Islet of Langerhans (tissue), 1 donor: ENCODE data around the gene EVI2A.
"Not testable (repeated sequence)": the region's sequence is repeated elsewhere in the genome, so short reads cannot be mapped to it uniquely, and the experiment has no call there.

Source experiments
- FAIRE-seq: peaks from one replicate; lab custom pipeline; 2011; peaks lifted over from hg19 to GRCh38; lab: Jason Lieb, UNC

EVI2A gene, protein sequence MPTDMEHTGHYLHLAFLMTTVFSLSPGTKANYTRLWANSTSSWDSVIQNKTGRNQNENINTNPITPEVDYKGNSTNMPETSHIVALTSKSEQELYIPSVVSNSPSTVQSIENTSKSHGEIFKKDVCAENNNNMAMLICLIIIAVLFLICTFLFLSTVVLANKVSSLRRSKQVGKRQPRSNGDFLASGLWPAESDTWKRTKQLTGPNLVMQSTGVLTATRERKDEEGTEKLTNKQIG

DNA sequence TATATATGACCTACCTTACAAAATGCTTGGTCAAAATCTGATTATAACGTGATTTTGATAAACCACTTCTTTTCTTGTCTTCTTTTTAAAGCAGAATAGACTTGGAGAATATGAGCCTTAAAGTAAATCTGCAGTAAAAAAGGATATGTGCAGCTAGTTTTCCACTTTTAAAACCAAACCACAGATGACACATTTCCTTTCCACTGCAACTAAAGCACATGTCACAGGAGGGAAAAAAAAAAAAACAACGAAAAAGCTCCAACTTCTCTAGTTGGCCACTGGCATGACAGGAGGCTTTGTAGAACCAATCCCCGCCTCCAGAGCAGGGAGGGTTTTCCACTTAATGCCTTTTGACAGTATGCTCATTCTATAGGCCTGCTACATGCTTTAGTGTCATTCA lies at the start of gene EVI2A:
TSS of gene EVI2A (minus strand) at position 142 of the 400 bp plus-strand sequence. CDS start 2,609 bp downstream, outside the sequence.
- FAIRE-seq, result no peak

DNA sequence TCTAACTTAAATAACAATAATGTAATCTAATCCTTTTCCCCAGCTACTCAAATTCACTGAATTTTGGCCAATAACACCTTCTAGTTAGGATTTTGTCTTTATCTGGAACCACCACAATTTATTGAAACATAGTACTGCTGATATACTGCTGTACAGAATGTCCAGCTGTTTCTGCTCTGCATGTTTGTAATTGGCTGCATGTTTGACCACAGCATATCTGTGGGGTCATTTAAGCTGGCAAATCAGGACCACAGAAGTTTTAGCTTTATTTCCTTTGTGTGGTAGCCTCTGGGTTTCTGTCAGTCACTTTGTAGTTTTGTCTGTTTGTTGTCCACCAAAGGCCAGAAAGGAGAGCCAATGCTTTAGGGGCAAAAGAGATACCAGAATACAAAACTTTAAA lies 47.8 kb upstream of the EVI2A start:
- FAIRE-seq, result no peak

DNA sequence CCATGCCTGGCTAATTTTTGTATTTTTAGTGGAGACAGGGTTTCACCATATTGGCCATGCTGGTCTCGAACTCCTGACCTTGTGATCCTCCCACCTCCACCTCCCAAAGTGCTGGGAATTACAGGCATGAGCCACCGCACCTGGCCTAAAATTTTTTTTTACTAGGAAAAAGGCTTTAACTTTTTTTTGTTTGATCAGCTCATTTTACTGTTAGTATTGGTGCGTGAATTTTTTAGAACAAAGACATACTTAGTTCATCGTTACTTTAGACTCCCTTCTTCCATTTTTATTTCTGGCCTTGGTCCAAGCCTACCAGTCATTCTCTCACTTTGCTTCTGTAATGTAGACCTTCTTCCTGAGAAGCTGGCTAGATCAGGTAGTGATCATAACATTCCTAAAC lies 44.7 kb upstream of the EVI2A start:
- FAIRE-seq, result no peak

DNA sequence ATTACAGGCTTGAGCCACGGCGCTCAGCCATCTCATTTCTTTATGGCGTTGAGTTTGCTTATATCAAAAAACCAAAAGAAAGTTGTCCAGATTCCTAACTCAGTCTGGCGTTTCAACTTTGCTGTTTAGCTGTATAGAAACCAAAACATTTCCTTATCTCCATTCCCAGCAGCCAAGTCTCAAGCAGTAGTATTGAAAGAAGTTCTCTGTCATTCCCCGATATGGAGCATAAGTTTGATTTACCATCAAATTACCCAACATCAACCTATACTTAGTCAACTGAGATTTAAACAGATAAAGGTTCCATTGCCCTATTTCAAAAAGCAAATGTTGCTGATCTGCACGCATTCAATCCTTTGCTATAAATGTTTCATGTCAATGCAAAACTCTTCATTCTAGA lies 42.6 kb upstream of the EVI2A start:
- FAIRE-seq, result no peak

DNA sequence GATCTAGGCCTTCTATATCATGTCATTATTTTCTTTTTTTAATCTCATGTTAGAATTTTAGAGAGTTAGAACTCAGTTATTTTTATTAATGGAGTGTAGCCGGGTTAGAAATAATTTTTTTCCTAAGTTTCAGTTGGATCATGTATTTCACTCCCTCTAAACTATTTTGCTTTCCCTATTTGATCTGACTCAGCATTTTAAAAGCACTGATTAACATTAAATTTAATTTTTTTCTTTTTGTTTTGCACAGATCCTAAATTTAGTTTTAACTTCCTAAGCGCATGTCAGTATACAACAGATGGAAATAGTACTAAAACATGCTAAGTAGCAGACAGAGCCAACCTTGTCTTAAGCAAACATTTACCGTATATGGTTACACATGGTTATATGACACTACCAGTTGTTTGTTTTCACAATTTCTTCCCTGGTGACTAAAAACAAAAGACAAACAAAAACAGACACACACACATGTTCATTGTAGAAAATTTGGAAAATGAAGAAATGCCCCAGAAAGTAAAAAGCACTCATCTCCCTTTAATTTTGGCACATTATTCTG lies 36.5 kb upstream of the EVI2A start:
- FAIRE-seq, result peak; percentile 66

DNA sequence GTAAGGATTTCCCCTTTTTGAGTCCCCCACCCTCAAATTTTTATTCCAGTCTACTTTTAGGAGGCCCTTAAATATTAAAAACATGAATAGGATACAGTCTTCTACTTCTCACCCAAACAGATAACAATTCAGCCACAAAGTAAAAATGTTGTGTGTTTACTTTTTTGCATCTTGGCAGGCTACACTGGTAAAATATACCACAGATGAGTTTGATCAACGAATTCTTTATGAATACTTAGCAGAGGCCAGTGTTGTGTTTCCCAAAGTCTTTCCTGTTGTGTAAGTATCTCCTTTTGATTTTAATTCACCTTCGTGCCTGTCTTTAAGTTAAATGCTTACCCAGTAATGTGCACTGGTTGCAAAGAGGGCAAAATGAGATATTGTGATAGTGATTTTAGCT lies 35.7 kb upstream of the EVI2A start:
- no peak for FAIRE-seq

DNA sequence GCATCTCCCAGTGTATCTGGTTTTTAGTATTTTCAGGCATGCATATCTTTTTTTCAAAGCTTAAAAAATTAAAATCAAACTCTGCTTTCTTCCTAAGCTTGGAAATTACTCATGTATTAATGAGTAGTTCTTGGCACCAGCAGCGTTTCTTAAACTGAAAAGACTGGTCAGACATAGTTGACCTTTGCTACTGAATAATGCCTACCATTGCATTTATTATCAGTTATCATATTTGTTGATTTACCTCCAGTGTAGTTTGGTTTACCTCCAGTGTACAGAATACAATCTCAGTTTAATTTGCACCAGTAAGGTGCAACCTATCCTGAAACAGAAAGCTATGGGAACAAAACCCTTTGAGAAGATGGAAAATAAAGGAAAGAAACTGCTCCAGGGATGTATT lies 34.5 kb upstream of the EVI2A start:
- no peak for FAIRE-seq

DNA sequence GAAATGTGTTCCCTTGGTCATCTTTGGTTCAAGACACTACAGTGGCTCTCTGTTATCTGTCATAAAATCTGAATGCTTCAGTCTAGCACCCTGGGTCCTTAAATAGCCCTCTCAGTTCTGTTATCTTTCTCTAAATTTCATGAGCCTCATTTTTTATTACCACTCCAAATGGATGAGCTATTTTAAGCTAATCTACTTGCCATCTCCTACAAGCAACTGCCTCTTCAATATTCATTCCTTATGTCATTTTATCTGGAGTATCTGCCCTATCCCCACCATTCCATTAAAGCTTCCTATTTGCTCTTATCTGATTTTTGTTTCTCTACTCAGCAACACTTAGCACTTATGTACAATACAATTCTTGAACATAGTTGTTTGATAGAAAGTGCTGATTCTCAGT lies 28.0 kb upstream of the EVI2A start:
- FAIRE-seq, result no peak

DNA sequence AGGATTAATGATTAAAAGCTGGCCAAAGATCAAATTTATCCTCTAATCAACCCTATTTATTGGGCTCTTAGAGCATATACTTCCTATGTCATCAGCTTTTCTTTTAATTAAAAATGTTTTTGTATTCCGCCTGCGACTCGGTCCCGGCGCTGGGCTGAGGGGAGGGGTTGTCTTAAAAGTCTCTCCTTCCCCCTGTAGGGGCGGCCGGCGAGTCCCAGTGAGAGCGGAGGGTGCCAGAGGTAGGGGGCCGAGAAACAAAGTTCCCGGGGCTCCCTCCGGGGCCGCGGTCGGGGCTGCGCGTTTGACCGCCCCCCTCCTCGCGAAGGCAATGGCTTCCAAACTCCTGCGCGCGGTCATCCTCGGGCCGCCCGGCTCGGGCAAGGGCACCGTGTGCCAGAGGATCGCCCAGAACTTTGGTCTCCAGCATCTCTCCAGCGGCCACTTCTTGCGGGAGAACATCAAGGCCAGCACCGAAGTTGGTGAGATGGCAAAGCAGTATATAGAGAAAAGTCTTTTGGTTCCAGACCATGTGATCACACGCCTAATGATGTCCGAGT lies 23.8 kb upstream of the EVI2A start:
- FAIRE-seq, result not testable (repeated sequence)

DNA sequence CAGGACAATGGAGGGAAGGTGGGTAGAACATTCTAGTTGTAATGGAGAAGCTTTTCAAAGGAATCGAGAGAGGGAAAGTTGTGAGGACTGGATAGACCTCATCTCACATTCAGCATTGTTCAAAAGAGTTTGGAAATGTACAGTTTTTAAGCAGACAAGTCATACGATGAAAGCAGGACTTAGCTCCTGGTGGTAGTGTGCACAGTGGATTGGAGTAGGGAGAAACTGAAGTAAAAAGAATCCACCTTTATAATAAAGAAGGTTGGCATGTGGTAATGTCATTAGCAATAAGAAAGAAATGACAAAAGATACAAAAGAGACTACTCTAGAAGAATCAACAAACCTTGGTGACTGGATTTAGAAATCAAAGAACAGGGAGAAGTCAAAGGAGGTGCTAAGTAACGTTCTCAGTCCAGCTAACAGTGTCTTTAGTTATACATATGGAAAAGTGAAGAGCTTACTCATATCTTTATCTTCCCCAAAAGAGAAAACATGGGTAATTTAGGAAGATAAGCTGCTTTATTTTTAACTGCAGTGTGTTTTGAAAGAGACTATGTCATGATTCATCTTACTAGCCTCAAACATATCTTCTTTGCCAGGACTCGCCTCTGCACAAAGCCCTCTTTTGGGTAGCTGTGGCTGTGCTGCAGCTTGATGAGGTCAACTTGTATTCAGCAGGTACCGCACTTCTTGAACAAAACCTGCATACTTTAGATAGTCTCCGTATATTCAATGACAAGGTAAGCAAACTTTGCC lies 18.7 kb upstream of the EVI2A start:
- FAIRE-seq, result no peak

DNA sequence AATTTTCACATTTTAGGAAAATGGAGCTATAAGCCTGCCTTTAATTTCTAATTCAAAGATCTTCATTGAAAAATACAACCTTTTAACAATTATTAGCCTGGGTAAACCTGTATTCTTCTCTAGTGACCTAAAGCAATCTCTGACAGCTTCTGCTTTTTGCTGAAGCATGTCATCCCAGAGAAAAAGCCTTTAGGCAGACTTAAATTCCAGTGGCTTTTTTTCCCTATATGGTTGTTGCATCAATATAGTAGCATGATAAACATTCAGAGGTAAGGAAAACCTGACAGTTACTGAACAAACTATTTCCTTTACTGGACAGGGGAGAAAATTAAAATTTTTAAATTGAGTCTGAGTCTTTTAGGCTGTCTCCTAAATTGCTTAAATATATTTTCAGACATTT lies 7.8 kb upstream of the EVI2A start:
- no peak for FAIRE-seq

DNA sequence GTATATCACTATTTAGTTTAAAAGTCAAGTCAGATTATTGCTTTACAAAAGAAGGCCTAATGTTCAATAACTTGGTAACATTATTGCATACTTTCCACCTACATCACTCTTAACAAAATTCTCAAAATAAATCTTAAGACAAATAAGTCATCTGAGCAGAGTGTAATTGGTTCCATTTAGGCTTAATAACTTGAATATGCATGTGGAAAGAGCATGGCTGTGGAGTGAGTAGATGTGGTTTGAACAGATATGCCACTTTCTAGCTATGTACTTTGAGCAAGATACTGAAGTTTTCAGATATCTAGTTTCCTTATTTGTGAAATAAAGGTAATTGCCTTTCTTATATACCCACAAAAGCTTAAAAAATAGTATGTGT lies 6.7 kb upstream of the EVI2A start:
- no peak for FAIRE-seq

DNA sequence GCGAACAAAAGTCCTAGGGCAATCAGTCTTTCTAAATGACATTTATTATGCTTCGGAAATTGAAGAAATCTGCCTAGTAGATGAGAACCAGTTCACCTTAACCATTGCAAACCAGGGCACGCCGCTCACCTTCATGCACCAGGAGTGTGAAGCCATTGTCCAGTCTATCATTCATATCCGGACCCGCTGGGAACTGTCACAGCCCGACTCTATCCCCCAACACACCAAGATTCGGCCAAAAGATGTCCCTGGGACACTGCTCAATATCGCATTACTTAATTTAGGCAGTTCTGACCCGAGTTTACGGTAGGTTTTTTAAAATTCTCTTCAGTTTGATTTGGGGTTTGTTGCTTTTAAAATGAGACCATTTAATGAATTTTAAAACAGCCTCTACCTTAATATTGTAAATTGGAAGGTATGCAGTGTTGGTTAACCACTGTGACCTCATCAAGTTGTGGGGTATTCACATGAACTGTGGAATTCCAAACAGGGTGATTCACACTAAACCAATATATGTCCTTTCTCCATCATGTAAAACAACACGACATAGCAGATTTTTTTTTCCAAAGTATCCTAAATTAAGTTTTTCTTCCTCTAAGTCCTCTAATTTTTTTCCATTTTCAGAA lies 6.2 kb upstream of the EVI2A start:
- no peak for FAIRE-seq

DNA sequence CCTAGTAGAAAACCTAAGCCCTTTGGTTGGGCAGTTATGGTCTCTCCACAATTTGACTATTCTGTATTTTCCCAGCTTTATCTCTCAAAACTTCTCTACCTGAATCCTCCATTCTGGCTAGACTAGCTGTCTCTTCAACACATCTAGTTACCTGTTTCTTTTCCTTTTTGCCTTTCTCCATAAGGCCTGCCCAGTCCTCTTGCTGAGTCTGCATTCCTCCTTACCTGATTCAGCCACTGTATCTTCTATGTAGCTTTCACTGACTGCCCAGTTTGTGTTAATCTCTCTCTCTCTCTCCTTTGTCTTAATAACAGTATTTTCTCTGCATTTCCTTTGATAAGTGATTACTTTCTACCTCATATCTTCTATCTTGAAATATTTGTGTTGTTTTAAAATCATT lies 2.1 kb upstream of the EVI2A start:
- FAIRE-seq, result no peak

DNA sequence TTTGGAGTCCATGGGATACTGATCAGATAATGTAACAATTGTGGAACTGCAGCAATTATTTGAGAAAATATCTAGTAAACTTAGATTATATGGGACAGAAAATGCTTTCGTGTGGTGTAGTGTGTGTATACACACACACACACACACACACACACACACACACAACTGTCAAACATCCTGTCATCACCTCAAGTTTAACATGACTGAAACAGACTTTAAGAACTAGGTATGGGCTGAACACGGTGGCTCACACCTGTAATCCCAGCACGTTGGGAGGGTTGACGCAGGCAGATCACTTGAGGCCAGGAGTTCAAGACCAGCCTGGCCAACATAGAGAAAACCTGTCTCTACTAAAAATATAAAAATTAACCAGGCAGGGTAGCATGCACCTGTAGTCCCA lies 544 bp upstream of the EVI2A start:
- no peak for FAIRE-seq

DNA sequence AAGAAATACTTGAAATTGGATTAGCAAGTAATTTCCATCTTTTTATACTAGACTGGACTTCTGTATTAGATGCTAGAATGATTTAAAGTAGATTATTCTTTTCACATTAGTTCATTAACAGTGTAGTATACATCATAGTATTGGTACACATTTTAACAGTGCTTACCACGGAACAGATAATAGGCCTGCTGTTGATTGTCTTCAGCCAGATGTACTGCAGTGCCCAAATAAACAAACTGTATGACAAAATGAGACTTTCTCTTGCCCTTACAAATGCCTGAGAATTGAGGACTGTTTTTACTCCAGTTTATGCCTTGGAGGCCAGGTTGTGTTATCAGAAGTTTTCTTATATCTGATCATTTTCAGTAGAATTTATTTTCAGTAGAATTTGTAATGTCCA lies 631 bp downstream of the EVI2A start:
- FAIRE-seq, result no peak

DNA sequence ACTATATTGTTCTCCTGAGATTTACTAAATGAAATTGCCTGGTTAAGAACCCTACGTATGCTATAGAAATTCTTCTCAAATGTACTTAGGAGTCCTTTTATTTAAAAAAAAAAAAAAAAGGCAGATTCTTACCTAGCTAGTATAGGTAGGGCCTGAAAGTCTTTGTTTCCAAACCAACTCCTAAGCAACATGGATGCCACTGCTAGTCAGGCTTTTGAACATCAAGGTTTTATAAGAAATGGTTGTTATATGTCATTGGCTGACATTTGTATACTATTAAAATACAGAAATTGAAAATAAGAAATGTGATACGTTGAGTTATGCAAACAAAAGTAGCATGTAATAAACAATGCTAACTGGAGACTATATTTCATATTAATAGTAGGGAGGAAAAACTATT lies 1.2 kb downstream of the EVI2A start:
- FAIRE-seq, result no peak

DNA sequence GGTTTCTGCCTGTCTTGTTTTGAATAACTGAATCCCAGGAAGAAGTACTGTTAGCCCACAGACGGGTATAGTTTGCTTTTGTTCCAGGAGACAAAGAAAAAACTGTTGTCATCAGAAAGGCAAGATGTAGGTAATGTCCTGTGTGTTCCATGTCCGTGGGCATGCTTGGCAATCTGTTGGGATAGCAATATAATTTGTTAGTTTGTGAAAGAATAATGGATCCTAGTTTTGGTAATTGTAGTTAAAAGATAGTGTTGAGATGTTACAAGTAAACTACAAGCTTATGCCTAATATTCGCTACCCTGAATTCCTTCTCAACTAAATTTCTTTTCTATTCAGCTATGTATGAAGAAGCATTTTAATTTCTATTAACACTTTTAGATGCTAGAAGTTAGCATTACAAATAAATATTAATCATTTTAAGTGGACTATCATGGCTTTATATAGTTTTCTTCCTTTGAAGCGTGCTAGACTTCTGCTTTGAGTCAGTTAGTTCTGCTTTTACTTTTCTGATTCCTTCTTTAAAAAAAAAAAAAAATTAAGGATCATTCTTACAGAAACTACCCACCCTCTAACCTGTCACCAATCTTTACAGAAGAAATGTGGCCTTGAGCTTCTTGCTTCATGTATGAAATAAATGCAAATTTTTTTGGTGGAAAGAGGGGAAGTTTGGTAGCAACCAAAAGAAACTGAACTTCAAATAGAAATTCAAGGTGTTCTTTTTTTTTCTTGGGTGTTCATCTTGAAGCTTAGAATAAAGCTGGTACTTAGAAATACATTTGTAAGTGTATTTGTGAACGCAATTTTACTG lies 2.4 kb downstream of the EVI2A start:
- FAIRE-seq, result no peak

DNA sequence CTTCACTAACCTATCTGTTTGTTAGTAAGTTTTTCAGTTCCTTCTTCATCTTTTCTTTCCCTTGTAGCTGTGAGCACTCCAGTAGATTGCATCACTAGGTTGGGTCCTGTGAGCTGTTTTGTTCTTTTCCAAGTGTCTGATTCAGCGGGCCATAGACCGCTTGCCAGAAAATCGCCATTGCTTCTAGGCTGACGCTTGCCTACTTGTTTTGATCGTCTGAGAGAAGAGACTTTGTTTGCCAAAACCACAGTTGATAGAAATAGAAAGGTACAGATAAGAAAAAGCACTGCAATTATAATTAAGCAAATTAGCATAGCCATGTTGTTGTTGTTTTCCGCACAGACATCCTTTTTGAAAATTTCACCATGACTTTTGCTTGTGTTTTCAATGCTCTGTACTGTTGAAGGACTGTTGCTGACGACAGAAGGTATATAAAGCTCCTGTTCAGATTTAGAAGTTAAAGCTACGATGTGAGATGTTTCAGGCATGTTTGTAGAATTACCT lies 3.1 kb downstream of the EVI2A start:
- no peak for FAIRE-seq

DNA sequence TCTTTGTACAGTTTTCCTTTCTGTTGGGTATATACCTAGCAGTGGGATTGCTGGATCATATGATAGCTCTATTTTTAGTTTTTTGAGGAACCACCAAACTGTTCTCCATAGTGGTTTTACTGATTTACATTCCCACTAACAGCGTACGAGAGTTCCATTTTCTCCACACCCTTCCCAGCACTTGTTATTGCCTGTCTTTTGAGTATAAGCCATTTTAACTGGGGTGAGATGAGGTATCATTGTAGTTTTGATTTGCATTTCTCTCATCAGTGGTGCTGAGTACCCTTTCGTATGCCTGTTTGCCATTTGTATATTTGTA lies 6.7 kb downstream of the EVI2A start:
- FAIRE-seq, result no peak

DNA sequence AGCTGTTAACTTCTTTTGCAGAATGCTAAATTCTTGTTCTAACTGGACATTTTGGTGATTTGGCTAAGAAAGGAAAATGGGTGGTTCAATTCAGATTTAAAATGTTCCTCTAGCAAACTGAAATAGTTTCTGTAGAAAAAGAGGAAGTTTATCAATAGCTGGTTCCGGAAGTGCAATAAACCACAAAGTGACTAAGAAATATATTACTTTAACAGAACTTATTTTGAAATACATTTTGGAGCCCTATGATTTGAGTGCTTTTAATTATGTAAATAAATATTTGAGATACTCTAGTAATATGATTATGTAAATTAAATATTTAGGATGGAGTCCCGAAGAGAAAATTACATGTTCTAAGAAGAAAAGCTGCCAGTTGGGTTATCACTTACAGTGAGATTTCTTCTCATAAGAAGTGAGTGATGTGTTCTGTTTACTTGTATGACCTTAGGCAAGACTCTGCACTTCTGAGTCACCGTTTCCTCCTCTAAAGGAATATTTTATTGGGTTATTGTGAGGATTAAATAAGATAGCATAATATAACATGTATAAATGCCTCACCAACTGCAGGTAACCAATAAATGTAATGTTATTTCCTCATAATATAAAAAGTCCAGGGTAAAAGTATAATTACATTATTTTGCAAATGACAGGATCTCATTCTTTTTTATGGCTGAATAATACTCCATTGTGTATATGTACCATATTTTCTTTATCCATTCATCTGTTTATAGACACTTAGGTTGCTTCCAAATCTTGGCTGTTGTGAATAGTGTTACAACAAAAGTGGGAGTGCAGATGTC lies 7.2 kb downstream of the EVI2A start, which contains the start of gene EVI2B:
TSS of gene EVI2B (minus strand) at position 73 of the 800 bp plus-strand sequence. CDS start 8,445 bp downstream, outside the sequence.
- peak; percentile 33 for FAIRE-seq
